ENCODE results near the gene USP40.

DNA sequence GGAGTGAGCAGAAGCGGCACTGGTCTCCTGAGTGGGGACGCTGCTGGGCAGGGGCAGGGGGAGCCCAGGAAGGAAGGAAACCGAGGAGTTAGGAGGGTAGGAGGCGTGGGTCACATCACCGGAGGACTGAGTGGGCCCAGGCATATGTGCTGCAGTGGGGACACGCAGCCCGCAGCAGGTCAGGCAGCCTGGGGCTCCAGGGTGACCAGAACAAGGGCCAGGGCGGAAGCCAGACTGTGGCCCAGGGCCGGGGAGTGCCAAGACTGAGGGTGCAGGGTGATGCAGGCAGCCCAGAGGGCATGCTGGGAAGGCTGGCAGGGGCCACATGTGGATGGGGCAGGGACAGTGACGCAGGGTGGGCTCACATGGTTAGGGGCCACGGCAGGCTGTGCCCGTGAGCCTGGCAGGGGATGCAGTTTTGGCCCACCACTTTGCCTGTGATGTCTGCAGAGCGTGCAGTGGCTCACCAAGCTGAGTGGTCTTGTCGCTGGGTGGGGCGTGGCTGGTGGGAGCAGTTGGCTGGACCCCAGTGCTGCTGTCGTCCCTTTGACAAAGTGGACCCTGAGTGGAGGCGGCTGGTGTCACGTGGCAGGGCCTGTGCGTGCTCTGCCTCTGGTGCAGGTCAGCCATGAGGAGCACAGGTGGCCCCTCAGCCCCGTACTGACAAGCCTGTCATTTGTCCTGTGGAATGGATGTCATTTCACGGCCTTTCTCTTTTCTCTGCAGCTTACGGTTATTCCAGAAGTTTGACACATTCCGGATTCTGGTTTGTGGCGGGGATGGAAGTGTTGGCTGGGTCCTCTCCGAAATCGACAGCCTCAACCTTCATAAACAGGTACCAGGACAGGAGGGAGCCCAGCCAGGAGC lies 125.2 kb downstream of the USP40 start:
- TF ChIP-seq CTCF (IDR thresholded peaks at IDR 0.05; ENCODE audit: low read depth, low read length) (no peak), MAX (IDR thresholded peaks at IDR 0.05; ENCODE audit: low read depth, low read length) (no peak)

Measured in NB4 (cell line).